ENCODE data around the gene METTL25. TPM values are rescaled to one million over a fixed set of nuclear protein-coding genes. Genes with fewer than 3 reads are reported as not detected.

The METTL25 gene
- total RNA-seq, 2 experiments from 2014 or later, result 8.3 to 8.6 TPM

DNA sequence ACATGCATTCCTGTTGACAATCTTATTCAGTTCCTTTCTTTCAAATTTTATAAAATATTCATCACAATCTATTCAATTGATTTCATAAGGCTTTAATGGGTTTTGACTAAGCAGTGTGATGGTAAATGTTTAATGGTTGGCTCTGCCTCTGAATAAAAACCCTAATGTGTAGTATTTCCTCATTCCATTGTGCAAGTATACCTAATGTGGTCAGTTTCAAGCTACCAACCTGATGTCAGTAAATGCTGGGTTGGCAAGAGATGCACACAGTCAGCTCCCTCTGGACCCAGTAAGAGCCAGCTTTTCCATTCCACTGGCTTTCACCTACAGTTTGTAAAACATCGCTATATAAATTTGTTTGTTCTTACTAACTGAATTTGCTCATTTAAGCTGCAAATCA is 53.9 kb downstream of the METTL25 start:
- Mint-ChIP-seq H3K9me3 (no peaks in the 10 kb centered on the region), H3K36me3 (ENCODE audit: low read depth) (no peaks in the 10 kb centered on the region), H3K27me3 (no peaks in the 10 kb centered on the region), H3K4me1 (no peaks in the 10 kb centered on the region), H3K27ac (no peak overlapping the region), H3K4me3 (no peak overlapping the region)
- POLR2A ChIA-PET, result no interaction called here
- DNase-seq, result no peak
- CTCF ChIA-PET, result no interaction called here

DNA sequence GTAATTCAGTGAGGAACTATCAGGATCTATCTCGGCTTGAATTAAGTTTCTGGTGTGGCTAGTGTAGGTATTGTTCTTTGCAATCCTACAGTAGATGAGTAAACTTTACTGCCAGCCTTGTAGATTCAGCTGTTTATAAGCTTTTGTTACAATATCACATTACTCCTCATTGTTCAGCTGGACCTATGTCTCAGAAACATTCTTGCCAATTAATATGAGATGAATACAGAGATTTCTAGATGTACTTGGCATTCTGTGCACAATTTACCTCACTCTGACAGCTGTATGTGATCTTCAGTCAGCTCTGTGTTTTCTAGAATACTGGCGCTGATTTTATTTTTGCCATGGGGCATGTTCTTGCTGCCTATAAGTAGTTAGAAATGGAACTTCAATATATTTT is 55.7 kb downstream of the METTL25 start:
- CTCF ChIA-PET, result no interaction called here
- no peak overlapping the region for H3K27ac Mint-ChIP-seq
- H3K9me3 Mint-ChIP-seq, result no peaks in the 10 kb centered on the region
- H3K4me1 Mint-ChIP-seq, result no peaks in the 10 kb centered on the region
- no peak for DNase-seq
- H3K4me3 Mint-ChIP-seq, result no peak overlapping the region
- POLR2A ChIA-PET, result no interaction called here
- no peaks in the 10 kb centered on the region for H3K36me3 Mint-ChIP-seq (ENCODE audit: low read depth)
- no peaks in the 10 kb centered on the region for H3K27me3 Mint-ChIP-seq

DNA sequence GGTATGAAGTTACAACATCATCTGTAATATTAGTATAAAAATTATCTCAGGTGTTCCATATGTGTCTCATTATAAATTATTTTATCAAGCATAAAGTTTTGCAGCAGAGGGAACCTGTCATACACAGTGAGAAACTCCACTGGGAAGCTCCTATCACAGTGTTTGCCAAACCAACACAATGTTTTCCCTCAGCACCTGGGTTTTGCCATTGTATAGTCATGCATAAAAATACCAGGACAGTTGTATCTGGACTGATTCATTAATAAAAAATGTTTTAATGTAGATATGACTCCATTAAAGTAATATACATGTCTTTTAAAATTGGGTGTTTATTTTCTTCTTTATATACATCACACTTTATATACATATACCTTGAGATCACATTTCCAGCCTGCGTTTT is 56.6 kb downstream of the METTL25 start:
- H3K4me1 Mint-ChIP-seq, result no peaks in the 10 kb centered on the region
- H3K9me3 Mint-ChIP-seq, result no peaks in the 10 kb centered on the region
- no peaks in the 10 kb centered on the region for H3K27me3 Mint-ChIP-seq
- CTCF ChIA-PET, result no interaction called here
- POLR2A ChIA-PET, result no interaction called here
- no peaks in the 10 kb centered on the region for H3K36me3 Mint-ChIP-seq (ENCODE audit: low read depth)
- H3K4me3 Mint-ChIP-seq, result no peak overlapping the region
- DNase-seq, result no peak
- no peak overlapping the region for H3K27ac Mint-ChIP-seq

GRCh38 chr12:82415402-82415801 is 57.1 kb downstream of the METTL25 start:
- Mint-ChIP-seq H3K27ac (no peak overlapping the region), H3K4me1 (no peaks in the 10 kb centered on the region), H3K27me3 (no peaks in the 10 kb centered on the region), H3K4me3 (no peak overlapping the region), H3K36me3 (ENCODE audit: low read depth) (no peaks in the 10 kb centered on the region), H3K9me3 (no peaks in the 10 kb centered on the region)
- ChIA-PET POLR2A (no interaction called here), CTCF (no interaction called here)
- no peak for DNase-seq

GRCh38 chr12:82425241-82425640 is 66.9 kb downstream of the METTL25 start:
- no peak for DNase-seq
- H3K36me3 Mint-ChIP-seq (ENCODE audit: low read depth), result no peaks in the 10 kb centered on the region
- no peaks in the 10 kb centered on the region for H3K27me3 Mint-ChIP-seq
- no peaks in the 10 kb centered on the region for H3K4me1 Mint-ChIP-seq
- no peak overlapping the region for H3K4me3 Mint-ChIP-seq
- ChIA-PET CTCF (no interaction called here), POLR2A (no interaction called here)
- no peaks in the 10 kb centered on the region for H3K9me3 Mint-ChIP-seq
- no peak overlapping the region for H3K27ac Mint-ChIP-seq

DNA sequence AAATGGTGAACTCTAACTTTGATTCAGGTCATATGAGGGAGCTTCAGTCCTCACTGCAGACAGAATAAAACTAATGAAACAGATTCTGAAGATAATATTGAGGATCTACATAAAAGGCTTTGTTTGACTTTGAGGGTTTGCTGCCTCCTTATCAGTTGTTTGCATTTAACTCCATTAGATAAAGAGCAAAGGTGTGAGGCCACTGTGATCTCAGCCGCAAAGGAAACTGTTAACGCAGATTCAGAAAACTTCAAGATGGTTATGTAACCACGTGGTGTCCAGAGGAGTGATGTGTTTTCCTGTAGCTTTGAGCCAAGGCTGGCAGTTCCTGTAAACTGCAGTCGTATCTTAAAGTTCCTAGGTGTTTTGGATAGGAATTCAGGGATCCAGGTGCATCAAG is 67.8 kb downstream of the METTL25 start:
- Mint-ChIP-seq H3K27ac (no peak overlapping the region), H3K4me3 (no peak overlapping the region), H3K36me3 (ENCODE audit: low read depth) (no peaks in the 10 kb centered on the region), H3K9me3 (no peaks in the 10 kb centered on the region), H3K4me1 (no peaks in the 10 kb centered on the region), H3K27me3 (no peaks in the 10 kb centered on the region)
- POLR2A ChIA-PET, result no interaction called here
- CTCF ChIA-PET, result interaction anchor here (1.0 kb wide), 1 partner anchor 12 kb away, joined by 4 read pairs; no protein-coding TSS in a partner anchor
- no peak for DNase-seq

- Mint-ChIP-seq H3K36me3 (ENCODE audit: low read depth) (no peaks in the 10 kb centered on the region), H3K27me3 (no peaks in the 10 kb centered on the region), H3K4me1 (no peaks in the 10 kb centered on the region), H3K27ac (no peak overlapping the region), H3K9me3 (no peaks in the 10 kb centered on the region), H3K4me3 (no peak overlapping the region)
- DNase-seq, result no peak
- POLR2A ChIA-PET, result no interaction called here
- CTCF ChIA-PET, result interaction anchor here (1.0 kb wide), 1 partner anchor 11 kb away, joined by 4 read pairs; no protein-coding TSS in a partner anchor
Observed at GRCh38 chr12:82426586-82426985, 68.3 kb downstream of the METTL25 start.

DNA sequence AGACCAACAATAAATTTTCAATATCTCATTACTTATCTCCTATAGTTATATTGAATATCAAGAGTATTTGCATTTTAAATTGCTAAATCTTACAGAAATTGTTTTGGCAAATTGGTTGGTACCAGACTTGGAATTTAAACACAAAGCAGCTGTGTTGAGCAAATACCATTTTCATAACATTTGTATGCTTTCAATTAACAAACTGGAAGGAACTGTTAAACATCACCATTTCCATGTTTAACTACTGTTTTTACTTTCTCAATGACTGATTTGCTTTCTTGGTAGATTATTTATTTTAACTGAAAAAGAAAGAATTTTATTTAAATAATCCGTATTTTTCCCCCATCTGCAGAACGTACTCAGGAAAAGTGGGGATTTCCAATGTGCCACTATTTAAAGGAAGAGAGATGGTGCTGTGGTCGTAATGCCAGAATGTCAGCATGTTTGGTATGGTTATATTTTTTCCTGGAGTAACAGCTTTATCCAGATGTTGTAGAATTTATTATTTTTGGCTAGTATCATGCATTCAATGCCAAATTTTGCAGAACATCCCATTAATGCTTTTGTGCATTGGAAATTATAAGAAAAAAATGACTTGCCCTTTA is 72.3 kb downstream of the METTL25 start:
- Mint-ChIP-seq H3K27ac (no peak overlapping the region), H3K36me3 (ENCODE audit: low read depth) (no peaks in the 10 kb centered on the region), H3K4me1 (no peaks in the 10 kb centered on the region), H3K9me3 (no peaks in the 10 kb centered on the region), H3K4me3 (no peak overlapping the region), H3K27me3 (no peaks in the 10 kb centered on the region)
- CTCF ChIA-PET, result no interaction called here
- POLR2A ChIA-PET, result no interaction called here
- no peak for DNase-seq

- ChIA-PET CTCF (no interaction called here), POLR2A (no interaction called here)
- no peak overlapping the region for H3K4me3 Mint-ChIP-seq
- no peaks in the 10 kb centered on the region for H3K27me3 Mint-ChIP-seq
- no peaks in the 10 kb centered on the region for H3K4me1 Mint-ChIP-seq
- no peaks in the 10 kb centered on the region for H3K9me3 Mint-ChIP-seq
- no peak for DNase-seq
- H3K27ac Mint-ChIP-seq, result no peak overlapping the region
- H3K36me3 Mint-ChIP-seq (ENCODE audit: low read depth), result no peaks in the 10 kb centered on the region
Observed at GRCh38 chr12:82434392-82434911, 76.1 kb downstream of the METTL25 start.

- Mint-ChIP-seq H3K36me3 (ENCODE audit: low read depth) (peaks cover 3% of the 10 kb centered on the region), H3K4me3 (no peak overlapping the region), H3K27me3 (no peaks in the 10 kb centered on the region), H3K9me3 (no peaks in the 10 kb centered on the region), H3K4me1 (no peaks in the 10 kb centered on the region), H3K27ac (no peak overlapping the region)
- no peak for DNase-seq
- ChIA-PET POLR2A (no interaction called here), CTCF (no interaction called here)
Observed at GRCh38 chr12:82436354-82436753, 78.0 kb downstream of the METTL25 start.

DNA sequence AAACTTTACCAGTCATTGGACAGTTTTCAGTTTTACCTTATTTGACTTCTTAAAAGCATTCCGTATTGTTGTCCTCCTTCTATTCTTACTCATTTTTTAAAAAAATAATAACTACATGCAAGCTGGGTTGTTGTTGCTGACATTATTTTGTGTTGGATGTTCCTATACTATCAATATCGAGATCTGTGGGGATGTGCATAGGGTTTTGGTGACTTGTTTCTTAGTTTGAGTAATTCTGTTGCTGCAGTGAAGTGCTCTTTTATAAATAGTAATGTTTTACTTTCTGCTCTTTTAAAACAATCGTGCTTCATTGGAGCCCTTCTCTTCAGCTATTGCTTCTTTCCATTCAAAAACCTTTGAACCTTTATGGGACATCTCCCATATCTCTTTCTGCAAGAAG is 79.4 kb downstream of the METTL25 start:
- Mint-ChIP-seq H3K9me3 (no peaks in the 10 kb centered on the region), H3K4me3 (no peak overlapping the region), H3K4me1 (no peaks in the 10 kb centered on the region), H3K36me3 (ENCODE audit: low read depth) (peaks cover 5% of the 10 kb centered on the region), H3K27me3 (no peaks in the 10 kb centered on the region), H3K27ac (no peak overlapping the region)
- no peak for DNase-seq
- ChIA-PET POLR2A (no interaction called here), CTCF (interaction anchor here (0.6 to 1.0 kb wide), 2 partner anchors 11 to 80 kb away, joined by 3 to 4 read pairs; no protein-coding TSS in a partner anchor)

DNA sequence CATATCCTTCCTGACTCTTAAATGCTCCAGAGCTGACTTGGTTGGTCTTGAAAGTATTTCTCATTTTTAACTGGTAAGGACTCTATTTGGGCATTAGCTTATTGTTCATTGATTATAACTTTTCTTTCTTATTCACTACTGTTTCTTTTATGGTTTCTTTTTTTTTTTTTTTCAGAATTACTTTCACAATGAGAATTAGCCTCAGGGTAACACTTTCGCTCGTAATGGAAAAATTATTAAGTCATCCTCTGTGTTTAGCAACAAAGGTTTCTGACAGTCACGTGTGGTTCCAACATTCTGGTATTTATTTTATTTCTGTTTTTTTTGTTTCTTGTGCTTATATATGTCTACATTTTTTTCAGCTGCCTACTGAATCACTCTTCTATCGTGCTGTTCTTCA is 80.0 kb downstream of the METTL25 start:
- H3K4me3 Mint-ChIP-seq, result no peak overlapping the region

GRCh38 chr12:82440885-82441284 is 82.6 kb downstream of the METTL25 start:
- ChIA-PET CTCF (no interaction called here), POLR2A (no interaction called here)
- Mint-ChIP-seq H3K4me3 (no peak overlapping the region), H3K9me3 (no peaks in the 10 kb centered on the region), H3K36me3 (ENCODE audit: low read depth) (peaks cover 8% of the 10 kb centered on the region), H3K27ac (no peak overlapping the region), H3K4me1 (no peaks in the 10 kb centered on the region), H3K27me3 (no peaks in the 10 kb centered on the region)
- no peak for DNase-seq

More for the DNA sequence above, 80.0 kb downstream of the METTL25 start:
- POLR2A ChIA-PET, result no interaction called here
- Mint-ChIP-seq H3K9me3 (no peaks in the 10 kb centered on the region), H3K4me1 (no peaks in the 10 kb centered on the region), H3K27me3 (no peaks in the 10 kb centered on the region), H3K27ac (no peak overlapping the region), H3K36me3 (ENCODE audit: low read depth) (peaks cover 8% of the 10 kb centered on the region)
- CTCF ChIA-PET, result interaction anchor here (0.6 to 1.0 kb wide), 2 partner anchors 12 to 81 kb away, joined by 3 to 4 read pairs; no protein-coding TSS in a partner anchor
- DNase-seq, result no peak

GRCh38 chr12:82448911-82449578 is 90.7 kb downstream of the METTL25 start:
- ChIA-PET CTCF (no interaction called here), POLR2A (no interaction called here)
- Mint-ChIP-seq H3K4me3 (no peak overlapping the region), H3K4me1 (no peaks in the 10 kb centered on the region), H3K27me3 (no peaks in the 10 kb centered on the region), H3K27ac (no peak overlapping the region), H3K36me3 (ENCODE audit: low read depth) (no peaks in the 10 kb centered on the region), H3K9me3 (no peaks in the 10 kb centered on the region)
- DNase-seq, result no peak
